ENCODE data around the gene CENPS. TPM values are rescaled to one million over a fixed set of nuclear protein-coding genes. Genes with fewer than 3 reads are reported as not detected.
"Not testable (repeated sequence)": the region's sequence is repeated elsewhere in the genome, so short reads cannot be mapped to it uniquely, and the experiment has no call there.

CENPS gene
- polyA plus RNA-seq, 1 experiment: 9.6 TPM

GRCh38 chr1:10450836-10451235, 20.6 kb downstream of the CENPS start:
- H3K36me3 ChIP-seq (ENCODE audit: control insufficient read depth, insufficient read depth, low read length): no peaks in the 10 kb centered on the region
- no peak for TF ChIP-seq CTCF (IDR thresholded peaks at IDR 0.05; ENCODE audit: insufficient read depth, low read depth, low read length)
- no peaks in the 10 kb centered on the region for H3K27me3 ChIP-seq (ENCODE audit: control insufficient read depth, insufficient read depth, low read length)
- no peak overlapping the region for H3K4me3 ChIP-seq (ENCODE audit: low read depth, low read length)
- CTCF ChIA-PET: interaction anchor here (1.7 to 1.9 kb wide), 2 partner anchors 20 to 43 kb away, joined by 4 to 6 read pairs; no protein-coding TSS in a partner anchor
- DNase-seq (ENCODE audit: low read depth): no peak
- POLR2A ChIA-PET: no interaction called here

DNA sequence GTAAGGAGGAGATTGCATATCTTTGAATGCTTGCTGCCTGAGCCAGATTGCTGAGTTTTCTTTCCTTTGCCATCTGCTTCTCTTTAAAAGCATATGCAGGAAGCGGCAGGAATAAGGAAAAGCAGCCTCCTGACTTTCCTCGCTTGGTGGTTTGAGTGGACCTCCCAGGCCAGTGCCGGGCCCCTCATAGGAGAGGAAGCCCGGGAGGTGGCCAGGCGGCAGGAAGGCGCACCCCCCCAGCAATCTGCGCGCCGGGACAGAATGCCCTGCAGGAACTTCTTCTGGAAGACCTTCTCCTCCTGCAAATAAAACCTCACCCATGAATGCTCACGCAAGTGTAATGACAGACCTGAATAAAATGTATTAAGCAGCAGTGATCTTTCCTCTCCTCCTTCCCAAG, 21.1 kb downstream of the CENPS start:
- POLR2A ChIA-PET: no interaction called here
- CTCF ChIA-PET: interaction anchor here (1.2 to 1.7 kb wide), 3 partner anchors 20 to 43 kb away, joined by 4 read pairs; partner anchors contain the start of gene CENPS
- peak overlapping the region; percentile 12; the same call in 1 of the 2 replicates for H3K4me3 ChIP-seq (ENCODE audit: low read depth, low read length)

GRCh38 chr1:10456048-10456447, 25.8 kb downstream of the CENPS start:
- Histone ChIP-seq H3K4me3 (ENCODE audit: low read depth, low read length) (no peak overlapping the region), H3K27me3 (ENCODE audit: control insufficient read depth, insufficient read depth, low read length) (no peaks in the 10 kb centered on the region), H3K36me3 (ENCODE audit: control insufficient read depth, insufficient read depth, low read length) (no peaks in the 10 kb centered on the region)
- DNase-seq (ENCODE audit: low read depth): no peak
- no peak for TF ChIP-seq CTCF (IDR thresholded peaks at IDR 0.05; ENCODE audit: insufficient read depth, low read depth, low read length)
- CTCF ChIA-PET: interaction anchor here (1.5 kb wide), 1 partner anchor 39 kb away, joined by 4 read pairs; no protein-coding TSS in a partner anchor
- POLR2A ChIA-PET: interaction anchor here (0.6 kb wide), 1 partner anchor 782 kb away, joined by 4 read pairs; no protein-coding TSS in a partner anchor

More for the DNA sequence above, 21.1 kb downstream of the CENPS start:
- no peak for TF ChIP-seq CTCF (IDR thresholded peaks at IDR 0.05; ENCODE audit: insufficient read depth, low read depth, low read length)
- Histone ChIP-seq H3K27me3 (ENCODE audit: control insufficient read depth, insufficient read depth, low read length) (no peaks in the 10 kb centered on the region), H3K36me3 (ENCODE audit: control insufficient read depth, insufficient read depth, low read length) (no peaks in the 10 kb centered on the region)
- peak; percentile 78 for DNase-seq (ENCODE audit: low read depth)

DNA sequence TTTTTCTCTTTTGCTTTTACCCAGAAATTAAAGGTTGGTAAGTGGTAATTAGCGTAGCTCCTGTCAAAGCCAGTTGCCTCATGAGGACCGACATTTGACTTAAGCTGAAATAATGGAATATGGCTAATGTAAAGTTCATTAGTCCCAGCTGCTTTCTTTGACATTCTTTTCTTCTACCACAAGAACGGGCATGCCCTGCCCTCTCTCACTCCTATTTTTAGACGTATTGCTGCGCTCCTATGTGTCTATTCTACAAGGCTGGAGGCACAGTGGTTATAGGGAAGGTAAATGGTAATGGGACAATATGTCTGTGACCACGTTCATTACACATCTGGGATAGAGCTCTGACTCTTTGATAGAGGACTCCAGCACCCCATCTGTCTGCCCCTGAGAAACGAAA, 26.4 kb downstream of the CENPS start:
- no peak for TF ChIP-seq CTCF (IDR thresholded peaks at IDR 0.05; ENCODE audit: insufficient read depth, low read depth, low read length)
- H3K27me3 ChIP-seq (ENCODE audit: control insufficient read depth, insufficient read depth, low read length): no peaks in the 10 kb centered on the region
- no peak overlapping the region for H3K4me3 ChIP-seq (ENCODE audit: low read depth, low read length)
- peaks cover 1% of the 10 kb centered on the region; the same call in 1 of the 2 replicates for H3K36me3 ChIP-seq (ENCODE audit: control insufficient read depth, insufficient read depth, low read length)
- ChIA-PET CTCF (interaction anchor here (1.5 kb wide), 1 partner anchor 39 kb away, joined by 4 read pairs; no protein-coding TSS in a partner anchor), POLR2A (interaction anchor here (0.6 kb wide), 1 partner anchor 783 kb away, joined by 4 read pairs; no protein-coding TSS in a partner anchor)
- no peak for DNase-seq (ENCODE audit: low read depth)

DNA sequence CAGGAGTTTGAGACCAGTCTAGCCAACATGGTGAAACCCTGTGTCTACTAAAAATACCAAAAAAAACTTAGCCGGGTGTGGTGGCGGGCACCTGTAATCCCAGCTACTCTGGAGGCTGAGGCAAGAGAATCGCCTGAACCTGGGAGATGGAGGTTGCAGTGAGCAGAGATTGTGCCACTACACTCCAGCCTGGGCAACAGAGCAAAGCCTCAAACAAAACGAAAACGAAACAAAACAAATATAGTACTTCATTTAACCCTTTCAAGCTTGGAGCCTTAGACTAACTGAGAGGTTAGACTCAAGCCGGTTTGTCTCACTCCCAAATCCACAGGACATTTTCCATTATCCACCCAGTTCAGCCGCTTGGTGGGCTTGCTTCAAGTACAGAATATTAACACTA, 27.2 kb downstream of the CENPS start:
- not testable (repeated sequence) for DNase-seq (ENCODE audit: low read depth)

DNA sequence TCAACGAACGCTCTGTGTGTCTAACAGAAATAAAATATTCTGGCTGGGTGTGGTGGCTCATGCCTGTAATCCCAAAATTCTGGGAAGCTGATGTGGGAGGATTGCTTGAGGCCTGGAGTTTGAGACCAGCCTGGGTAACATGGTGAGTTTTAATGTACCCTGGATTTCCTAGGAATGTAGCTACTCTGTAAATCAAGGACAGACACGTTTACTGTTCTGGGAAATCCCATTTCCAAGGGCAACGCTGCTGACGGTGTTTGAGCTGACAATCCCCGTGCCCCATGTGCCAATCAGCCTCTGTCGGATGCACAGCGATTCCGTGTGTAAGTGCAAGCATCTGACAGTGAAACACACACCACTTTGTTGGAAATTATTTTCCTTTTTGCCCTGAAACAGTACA, 27.6 kb downstream of the CENPS start:
- POLR2A ChIA-PET: no interaction called here
- Histone ChIP-seq H3K36me3 (ENCODE audit: control insufficient read depth, insufficient read depth, low read length) (peaks cover 6% of the 10 kb centered on the region; the same call in 1 of the 2 replicates), H3K27me3 (ENCODE audit: control insufficient read depth, insufficient read depth, low read length) (no peaks in the 10 kb centered on the region), H3K4me3 (ENCODE audit: low read depth, low read length) (no peak overlapping the region)
- DNase-seq (ENCODE audit: low read depth): no peak
- CTCF ChIA-PET: interaction anchor here (0.8 kb wide), 1 partner anchor 36 kb away, joined by 4 read pairs; no protein-coding TSS in a partner anchor
- no peak for TF ChIP-seq CTCF (IDR thresholded peaks at IDR 0.05; ENCODE audit: insufficient read depth, low read depth, low read length)

More for the DNA sequence above, 27.2 kb downstream of the CENPS start:
- POLR2A ChIA-PET; H3K36me3 ChIP-seq (ENCODE audit: control insufficient read depth, insufficient read depth, low read length); H3K4me3 ChIP-seq (ENCODE audit: low read depth, low read length); H3K27me3 ChIP-seq (ENCODE audit: control insufficient read depth, insufficient read depth, low read length): not testable (repeated sequence)
- CTCF ChIA-PET: interaction anchor here (0.8 to 1.5 kb wide), 2 partner anchors 37 to 38 kb away, joined by 4 read pairs; no protein-coding TSS in a partner anchor
